MCF 10A (cell line): ENCODE results near the gene CYP21A2. TPM values are rescaled to one million over a fixed set of nuclear protein-coding genes. Genes with fewer than 3 reads are reported as not detected.
"Not testable (repeated sequence)": the region's sequence is repeated elsewhere in the genome, so short reads cannot be mapped to it uniquely, and the experiment has no call there.

Experiments used
- BruUV-seq: library from RNA; stranded (reverse); fragments of 400-500 nt; replicated peaks from 2 replicates; lab custom pipeline; 2021; lab: Mats Ljungman, UMichigan
- CTCF ChIA-PET: fragments of 300-600 bp; sonication (Branson Sonifier 250); formaldehyde crosslinking; extraction: SDS; loops from one replicate; lab custom pipeline; 2021; ENCODE audit warnings: antibody characterized with exemption, inconsistent platforms; lab: Yijun Ruan, JAX
- POLR2A ChIA-PET: fragments of 300-600, 350-650 bp; sonication (Branson Sonifier 250); formaldehyde crosslinking; extraction: SDS; loops from one replicate; lab custom pipeline; 2020; ENCODE audit warnings: antibody characterized with exemption, inconsistent platforms; lab: Yijun Ruan, JAX
- DNase-seq: peaks from one replicate; pipeline ENCODE4 v3.0.0-alpha.2; 2018; ENCODE audit not compliant: unreplicated experiment
- H3K27ac Mint-ChIP-seq: one replicate; pipeline ENCODE4 v1.8.0; 2022; ENCODE audit warnings: mild to moderate bottlenecking, low read depth, mixed read lengths; ENCODE audit not compliant: unreplicated experiment
- H3K27me3 Mint-ChIP-seq: one replicate; pipeline ENCODE4 v1.8.0; 2022; ENCODE audit warnings: mixed read lengths; ENCODE audit not compliant: insufficient read depth, unreplicated experiment
- H3K36me3 Mint-ChIP-seq: one replicate; pipeline ENCODE4 v1.8.0; 2022; ENCODE audit warnings: mild to moderate bottlenecking, moderate library complexity, mixed read lengths; ENCODE audit not compliant: insufficient read depth, unreplicated experiment
- H3K4me1 Mint-ChIP-seq: one replicate; pipeline ENCODE4 v1.8.0; 2022; ENCODE audit warnings: mixed read lengths; ENCODE audit not compliant: insufficient read depth, unreplicated experiment
- H3K4me3 Mint-ChIP-seq: one replicate; pipeline ENCODE4 v1.8.0; 2022; ENCODE audit warnings: mild to moderate bottlenecking, moderate library complexity, mixed read lengths; ENCODE audit not compliant: unreplicated experiment
- H3K9me3 Mint-ChIP-seq: one replicate; pipeline ENCODE4 v1.8.0; 2022; ENCODE audit warnings: mixed read lengths; ENCODE audit not compliant: unreplicated experiment
- CTCF ChIP-seq: fragments of 200-600 bp; IDR thresholded peaks from one replicate; pipeline ENCODE4 v1.8.0; 2022; ENCODE audit warnings: antibody characterized with exemption, mild to moderate bottlenecking; ENCODE audit not compliant: unreplicated experiment
- intact Hi-C: fragments of 100-400 bp; cut with micrococcal nuclease; formaldehyde crosslinking; loops from 2 replicates; pipeline ENCODE4 v1.14.1; 2022
- total RNA-seq: library from RNA; stranded (reverse); gene quantifications from 2 replicates; pipeline ENCODE4 v1.2.3, GENCODE V29; 2022

Gene CYP21A2
- total RNA-seq, 1 experiment from 2014 or later, result 0.33 TPM

- DNase-seq, result no peak
- Mint-ChIP-seq H3K9me3 (no peaks in the 10 kb centered on the region), H3K27ac (no peak overlapping the region), H3K36me3 (no peaks in the 10 kb centered on the region), H3K27me3 (no peaks in the 10 kb centered on the region), H3K4me1 (no peaks in the 10 kb centered on the region), H3K4me3 (no peak overlapping the region)
- CTCF ChIA-PET, result interaction anchor here (0.6 to 1.6 kb wide), 2 partner anchors 15 to 30 kb away, joined by 3 to 4 read pairs; no protein-coding TSS in a partner anchor
- BruUV-seq, result no TSS peak
- TF ChIP-seq CTCF, result no peak
- POLR2A ChIA-PET, result no interaction called here
- intact Hi-C loops, result no loop called here
Observed at GRCh38 chr6:32064706-32065105, 26.5 kb downstream of the CYP21A2 start.

- H3K27me3 Mint-ChIP-seq, DNase-seq, BruUV-seq, H3K4me1 Mint-ChIP-seq, POLR2A ChIA-PET, H3K27ac Mint-ChIP-seq, CTCF ChIA-PET, H3K36me3 Mint-ChIP-seq, H3K9me3 Mint-ChIP-seq, intact Hi-C loops, H3K4me3 Mint-ChIP-seq: not testable (repeated sequence)
Observed at GRCh38 chr6:32067521-32067920, 29.3 kb downstream of the CYP21A2 start.

- H3K27ac Mint-ChIP-seq, CTCF ChIA-PET, DNase-seq, H3K27me3 Mint-ChIP-seq, intact Hi-C loops, H3K9me3 Mint-ChIP-seq, H3K4me3 Mint-ChIP-seq, BruUV-seq, POLR2A ChIA-PET, H3K4me1 Mint-ChIP-seq, H3K36me3 Mint-ChIP-seq: not testable (repeated sequence)
Observed at GRCh38 chr6:32068315-32068714, 30.1 kb downstream of the CYP21A2 start.

- no peak for TF ChIP-seq CTCF
- POLR2A ChIA-PET, result no interaction called here
- BruUV-seq, result no TSS peak
- intact Hi-C loops, result no loop called here
- H3K4me1 Mint-ChIP-seq, result no peaks in the 10 kb centered on the region
- H3K27me3 Mint-ChIP-seq, result peaks cover 7% of the 10 kb centered on the region
- peaks cover 6% of the 10 kb centered on the region for H3K36me3 Mint-ChIP-seq
- H3K27ac Mint-ChIP-seq, result no peak overlapping the region
- H3K9me3 Mint-ChIP-seq, result no peaks in the 10 kb centered on the region
- no peak overlapping the region for H3K4me3 Mint-ChIP-seq
- CTCF ChIA-PET, result no interaction called here
- DNase-seq, result no peak
Observed at GRCh38 chr6:32068867-32069266, 30.7 kb downstream of the CYP21A2 start.

- Mint-ChIP-seq H3K9me3 (no peaks in the 10 kb centered on the region), H3K27me3 (peaks cover 7% of the 10 kb centered on the region), H3K4me3 (no peak overlapping the region), H3K36me3 (peaks cover 6% of the 10 kb centered on the region), H3K27ac (no peak overlapping the region), H3K4me1 (no peaks in the 10 kb centered on the region)
- BruUV-seq, result no TSS peak
- intact Hi-C loops, result no loop called here
- ChIA-PET CTCF (interaction anchor here (0.7 to 1.7 kb wide), 4 partner anchors 15 to 180 kb away, joined by 3 to 5 read pairs (median 3); no protein-coding TSS in a partner anchor), POLR2A (no interaction called here)
- no peak for TF ChIP-seq CTCF
- no peak for DNase-seq
Observed at GRCh38 chr6:32069460-32069859, 31.2 kb downstream of the CYP21A2 start.
